Prostate gland (tissue), 2 donors: ENCODE results near the gene SMC4. TPM values are rescaled to one million over a fixed set of nuclear protein-coding genes. Genes with fewer than 3 reads are reported as not detected.

Experiments
- DNase-seq: peaks from one replicate; pipeline ENCODE4 v3.0.0-alpha.2; 2019; ENCODE audit warnings: low spot score
- H3K27ac ChIP-seq, 2 donors: fragments of 200-600 bp; sonication (generic); 2 replicates each; pipeline ENCODE4 v1.5.1; 2017 to 2019
- H3K27me3 ChIP-seq: fragments of 200-600 bp; sonication (generic); replicated peaks from 2 replicates; pipeline ENCODE4 v1.5.1; 2019; ENCODE audit not compliant: insufficient read depth
- H3K36me3 ChIP-seq, 2 donors: fragments of 200-600 bp; sonication (generic); 1 replicate in 1 of 2; 2 replicates in 1 of 2; pipeline versions ENCODE4 v1.5.1 to v1.8.1; 2017 to 2019
- H3K4me1 ChIP-seq: fragments of 200-600 bp; sonication (generic); replicated peaks from 2 replicates; pipeline ENCODE4 v1.5.1; 2019
- H3K4me3 ChIP-seq, 2 donors: fragments of 200-600 bp; sonication (generic); 2 replicates each; pipeline ENCODE4 v1.5.1; 2017 to 2019
- H3K9me3 ChIP-seq: fragments of 200-600 bp; sonication (generic); 2 replicates; pipeline ENCODE4 v1.5.1; 2017
- CTCF ChIP-seq, 4 experiments: fragments of 200-600 bp in 2 of 4; fragments of 450-650 bp in 2 of 4; sonication (generic) in 2 of 4; IDR thresholded peaks; 1 replicate in 3 of 4; 2 replicates in 1 of 4; pipeline ENCODE4 v1.5.1; 2016 to 2019; ENCODE audit warnings: antibody characterized with exemption in 4 of 4, mild to moderate bottlenecking in 2 of 4, moderate library complexity in 2 of 4
- POLR2A ChIP-seq: fragments of 450-650 bp; IDR thresholded peaks from one replicate; pipeline ENCODE4 v1.6.1; 2016; ENCODE audit warnings: antibody characterized with exemption, mild to moderate bottlenecking
- POLR2AphosphoS5 ChIP-seq: sonication (generic); formaldehyde crosslinking; IDR thresholded peaks from one replicate; pipeline ENCODE4 v1.6.1; 2017; ENCODE audit warnings: antibody characterized with exemption
- WGBS: methylation state at CpG from one replicate; pipeline ENCODE4 v1.1.5; 2018; 5-methylcytosine and 5-hydroxymethylcytosine counted together
- intact Hi-C: fragments of 100-400 bp; cut with DNase I; formaldehyde crosslinking; loops from one replicate; pipeline ENCODE4 v1.14.2; 2022
- total RNA-seq, 2 donors: library from RNA; depleted of rRNA; stranded (reverse); fragments of >200 nt; gene quantifications; one replicate each; pipeline ENCODE4 v1.1.0, GENCODE V29; 2016

Gene SMC4
- total RNA-seq, 2 donors from 2014 or later: 13.8 to 40.4 TPM

GRCh38 chr3:160374472-160374871 is 25.0 kb upstream of the SMC4 start:
- Histone ChIP-seq H3K9me3 (no peaks in the 10 kb centered on the region), H3K36me3 (no peaks in the 10 kb centered on the region), H3K27me3 (no peaks in the 10 kb centered on the region), H3K4me3 (no peak overlapping the region), H3K27ac (no peak overlapping the region), H3K4me1 (no peaks in the 10 kb centered on the region)
- intact Hi-C loops: no loop called here
- DNase-seq: no peak
- TF ChIP-seq CTCF (IDR thresholded peaks at IDR 0.05) (no peak), POLR2A (no peak), POLR2AphosphoS5 (no peak)
- WGBS: 84% methylated on average over 2 of the region's 2 CpGs

GRCh38 chr3:160374925-160375324 is 24.5 kb upstream of the SMC4 start:
- intact Hi-C loops: no loop called here
- H3K36me3 ChIP-seq: no peaks in the 10 kb centered on the region
- no peaks in the 10 kb centered on the region for H3K4me1 ChIP-seq
- H3K27me3 ChIP-seq: no peaks in the 10 kb centered on the region
- no peaks in the 10 kb centered on the region for H3K9me3 ChIP-seq
- 100% methylated on average over 1 of the region's 1 CpG for WGBS
- H3K27ac ChIP-seq: no peak overlapping the region
- no peak for DNase-seq
- TF ChIP-seq POLR2AphosphoS5: no peak
- TF ChIP-seq CTCF (IDR thresholded peaks at IDR 0.05): no peak
- TF ChIP-seq POLR2A: no peak
- H3K4me3 ChIP-seq: no peak overlapping the region

- TF ChIP-seq POLR2AphosphoS5 (no peak), CTCF (IDR thresholded peaks at IDR 0.05) (no peak), POLR2A (no peak)
Measured at GRCh38 chr3:160376681-160377080, 22.8 kb upstream of the SMC4 start.

GRCh38 chr3:160378331-160379109 is 20.9 kb upstream of the SMC4 start:
- Histone ChIP-seq H3K4me3 (no peak overlapping the region), H3K4me1 (no peaks in the 10 kb centered on the region), H3K9me3 (no peaks in the 10 kb centered on the region), H3K27me3 (no peaks in the 10 kb centered on the region), H3K36me3 (no peaks in the 10 kb centered on the region), H3K27ac (no peak overlapping the region)
- DNase-seq: no peak
- 82% methylated on average over 1 of the region's 1 CpG for WGBS
- intact Hi-C loops: no loop called here
- TF ChIP-seq POLR2AphosphoS5 (no peak), POLR2A (no peak), CTCF (IDR thresholded peaks at IDR 0.05) (no peak)

More at GRCh38 chr3:160376681-160377080, 22.8 kb upstream of the SMC4 start:
- Histone ChIP-seq H3K4me1 (no peaks in the 10 kb centered on the region), H3K4me3 (no peak overlapping the region), H3K27ac (no peak overlapping the region), H3K36me3 (no peaks in the 10 kb centered on the region), H3K27me3 (no peaks in the 10 kb centered on the region), H3K9me3 (no peaks in the 10 kb centered on the region)
- intact Hi-C loops: no loop called here
- 94% methylated on average over 2 of the region's 2 CpGs for WGBS
- no peak for DNase-seq

- H3K4me3 ChIP-seq: no peak overlapping the region
- no peaks in the 10 kb centered on the region for H3K4me1 ChIP-seq
- WGBS: 59% methylated on average over 4 of the region's 4 CpGs
- H3K9me3 ChIP-seq: no peaks in the 10 kb centered on the region
- H3K27me3 ChIP-seq: no peaks in the 10 kb centered on the region
- no peak for DNase-seq
- no peak overlapping the region for H3K27ac ChIP-seq
- TF ChIP-seq POLR2A (no peak), CTCF (IDR thresholded peaks at IDR 0.05) (no peak), POLR2AphosphoS5 (no peak)
- no peaks in the 10 kb centered on the region for H3K36me3 ChIP-seq
- intact Hi-C loops: no loop called here
Measured at GRCh38 chr3:160379628-160380214, 19.7 kb upstream of the SMC4 start.
